Activated CD8-positive, alpha-beta T cell treated with anti-CD3 and anti-CD28 coated beads for 36 hours (primary cell): ENCODE data around the gene BRINP1. TPM values are rescaled to one million over a fixed set of nuclear protein-coding genes. Genes with fewer than 3 reads are reported as not detected.

ENCODE experiments used
- ATAC-seq: fragments of 200-7000 bp; cut with Tn5 transposase; one replicate; pipeline ENCODE4 v1.10.0; 2021; ENCODE audit warnings: mild to moderate bottlenecking, moderate library complexity
- CTCF ChIA-PET: fragments of 350-600 bp; sonication (Branson Sonifier 250); formaldehyde crosslinking; loops from one replicate; lab custom pipeline; 2021; ENCODE audit warnings: antibody characterized with exemption; lab: Charles Lee
- POLR2A ChIA-PET: fragments of 350-600 bp; sonication (Branson Sonifier 250); formaldehyde crosslinking; loops from one replicate; lab custom pipeline; 2021; ENCODE audit warnings: antibody characterized with exemption; lab: Charles Lee
- DNase-seq: peaks from one replicate; pipeline ENCODE4 v3.0.0-alpha.2; 2020
- H3K27ac Mint-ChIP-seq: one replicate; pipeline ENCODE4 v1.8.0; 2021; ENCODE audit warnings: mild to moderate bottlenecking, mixed read lengths
- H3K27me3 Mint-ChIP-seq: one replicate; pipeline ENCODE4 v1.8.0; 2021; ENCODE audit warnings: mixed read lengths
- H3K36me3 Mint-ChIP-seq: one replicate; pipeline ENCODE4 v1.8.0; 2021; ENCODE audit warnings: low read depth, mixed read lengths
- H3K4me1 Mint-ChIP-seq: one replicate; pipeline ENCODE4 v1.8.0; 2021; ENCODE audit warnings: low read depth, mixed read lengths
- H3K4me3 Mint-ChIP-seq: one replicate; pipeline ENCODE4 v1.8.0; 2021; ENCODE audit warnings: mild to moderate bottlenecking, moderate library complexity, mixed read lengths
- H3K9me3 Mint-ChIP-seq: one replicate; pipeline ENCODE4 v1.8.0; 2021; ENCODE audit warnings: mixed read lengths
- CTCF ChIP-seq: fragments of 200-600 bp; IDR thresholded peaks from one replicate; pipeline ENCODE4 v1.8.0; 2022; ENCODE audit warnings: antibody characterized with exemption, mild to moderate bottlenecking
- intact Hi-C: fragments of 100-400 bp; cut with micrococcal nuclease; formaldehyde crosslinking; loops from one replicate; pipeline ENCODE4 v1.10.0; 2022
- total RNA-seq, 2 experiments: library from RNA; stranded (reverse); gene quantifications; one replicate each; pipeline ENCODE4 v1.2.3, GENCODE V29; 2021

BRINP1 gene
- total RNA-seq, 2 experiments from 2014 or later: not detected

GRCh38 chr9:119307471-119307870 is 61.8 kb downstream of the BRINP1 start:
- H3K27me3 Mint-ChIP-seq: no peaks in the 10 kb centered on the region
- H3K4me3 Mint-ChIP-seq: no peak overlapping the region
- H3K4me1 Mint-ChIP-seq: no peaks in the 10 kb centered on the region
- ATAC-seq: no peak
- intact Hi-C loops: no loop called here
- no peak for DNase-seq
- ChIA-PET POLR2A (no interaction called here), CTCF (no interaction called here)
- no peak overlapping the region for H3K27ac Mint-ChIP-seq
- no peaks in the 10 kb centered on the region for H3K9me3 Mint-ChIP-seq
- no peaks in the 10 kb centered on the region for H3K36me3 Mint-ChIP-seq
- TF ChIP-seq CTCF: no peak

- intact Hi-C loops: no loop called here
- CTCF ChIA-PET: no interaction called here
- Mint-ChIP-seq H3K27ac (no peak overlapping the region), H3K36me3 (no peaks in the 10 kb centered on the region), H3K4me3 (no peak overlapping the region), H3K4me1 (no peaks in the 10 kb centered on the region), H3K9me3 (peaks cover 3% of the 10 kb centered on the region), H3K27me3 (no peaks in the 10 kb centered on the region)
- ATAC-seq (no peak), DNase-seq (no peak)
- POLR2A ChIA-PET: no interaction called here
- no peak for TF ChIP-seq CTCF
These were observed 64.7 kb downstream of the BRINP1 start for GRCh38 chr9:119304555-119304954.

GRCh38 chr9:119302988-119303698 is 66.1 kb downstream of the BRINP1 start:
- ChIA-PET CTCF (no interaction called here), POLR2A (no interaction called here)
- TF ChIP-seq CTCF: no peak
- DNase-seq (no peak), ATAC-seq (no peak)
- Mint-ChIP-seq H3K27me3 (no peaks in the 10 kb centered on the region), H3K36me3 (no peaks in the 10 kb centered on the region), H3K4me1 (no peaks in the 10 kb centered on the region), H3K9me3 (peaks cover 5% of the 10 kb centered on the region), H3K4me3 (no peak overlapping the region), H3K27ac (no peak overlapping the region)
- intact Hi-C loops: no loop called here

GRCh38 chr9:119298076-119298853 is 71.0 kb downstream of the BRINP1 start:
- ATAC-seq (no peak), DNase-seq (no peak)
- CTCF ChIA-PET: no interaction called here
- Mint-ChIP-seq H3K4me3 (no peak overlapping the region), H3K27ac (no peak overlapping the region), H3K4me1 (no peaks in the 10 kb centered on the region), H3K9me3 (peaks cover 5% of the 10 kb centered on the region), H3K36me3 (no peaks in the 10 kb centered on the region), H3K27me3 (no peaks in the 10 kb centered on the region)
- POLR2A ChIA-PET: no interaction called here
- intact Hi-C loops: no loop called here
- no peak for TF ChIP-seq CTCF

- ATAC-seq (no peak), DNase-seq (no peak)
- no peak overlapping the region for H3K27ac Mint-ChIP-seq
- ChIA-PET CTCF (no interaction called here), POLR2A (interaction anchor here (0.5 kb wide), 1 partner anchor 144 kb away, joined by 3 read pairs; no protein-coding TSS in a partner anchor)
- peaks cover 1% of the 10 kb centered on the region for H3K27me3 Mint-ChIP-seq
- no peak for TF ChIP-seq CTCF
- no peaks in the 10 kb centered on the region for H3K4me1 Mint-ChIP-seq
- H3K36me3 Mint-ChIP-seq: no peaks in the 10 kb centered on the region
- intact Hi-C loops: no loop called here
- H3K4me3 Mint-ChIP-seq: no peak overlapping the region
- no peaks in the 10 kb centered on the region for H3K9me3 Mint-ChIP-seq
These were observed 77.7 kb downstream of the BRINP1 start for GRCh38 chr9:119291554-119291953.
